GM18909 (cell line): ENCODE data around the gene PIP5KL1.
"Not testable (repeated sequence)": the region's sequence is repeated elsewhere in the genome, so short reads cannot be mapped to it uniquely, and the experiment has no call there.

Source experiments
- ATAC-seq: cut with Tn5 transposase; IDR thresholded peaks from one replicate; pipeline ENCODE4 v1.9.1; 2021; ENCODE audit warnings: mild to moderate bottlenecking; ENCODE audit not compliant: unreplicated experiment, poor library complexity

Gene PIP5KL1

DNA sequence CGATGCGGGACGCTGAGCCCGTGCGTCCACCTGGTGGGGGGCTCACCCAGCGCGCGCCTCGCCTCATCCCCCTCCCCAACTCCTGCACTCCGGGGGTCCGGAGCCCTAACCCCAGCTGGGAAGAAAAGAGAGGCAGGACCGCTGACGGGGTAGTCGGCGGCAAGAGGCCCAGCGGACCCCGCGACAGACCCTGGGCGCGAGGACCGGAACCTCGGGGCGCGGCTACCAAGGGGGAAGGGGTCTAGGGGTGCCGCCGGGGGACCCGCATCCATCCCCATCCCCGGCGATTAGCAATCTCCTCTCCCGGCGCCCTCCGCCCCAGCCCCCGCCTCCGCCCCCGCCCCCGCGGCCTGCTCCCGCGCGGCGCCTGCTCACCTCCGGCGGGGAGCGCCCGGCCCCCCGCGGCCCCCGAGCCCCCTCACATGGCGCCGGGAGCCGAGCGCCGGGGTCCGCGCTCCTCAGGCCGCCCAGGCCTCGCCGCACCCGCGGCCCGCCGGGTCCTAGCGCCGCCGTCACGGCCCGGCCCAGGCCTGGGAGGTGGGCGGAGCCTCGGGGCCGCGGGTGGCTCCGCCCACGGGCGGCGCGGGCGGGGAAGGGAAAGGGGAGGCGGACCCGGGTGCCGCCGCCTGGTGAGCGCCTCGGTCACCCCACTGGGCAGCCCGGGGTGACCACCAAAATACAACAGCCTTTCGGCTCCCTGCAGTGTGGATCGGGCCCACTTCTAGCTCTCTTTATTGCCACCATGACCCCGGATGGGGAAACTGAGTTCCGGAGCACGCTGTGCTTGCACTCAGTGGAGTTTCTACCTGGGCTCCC lies 31.2 kb downstream of the PIP5KL1 start, which contains the start of gene ST6GALNAC6:
ST6GALNAC6 (minus strand) TSS at position 476 of the 816 bp plus-strand sequence. CDS start 1,622 bp downstream, outside the sequence.
- peak; percentile 58 for ATAC-seq

DNA sequence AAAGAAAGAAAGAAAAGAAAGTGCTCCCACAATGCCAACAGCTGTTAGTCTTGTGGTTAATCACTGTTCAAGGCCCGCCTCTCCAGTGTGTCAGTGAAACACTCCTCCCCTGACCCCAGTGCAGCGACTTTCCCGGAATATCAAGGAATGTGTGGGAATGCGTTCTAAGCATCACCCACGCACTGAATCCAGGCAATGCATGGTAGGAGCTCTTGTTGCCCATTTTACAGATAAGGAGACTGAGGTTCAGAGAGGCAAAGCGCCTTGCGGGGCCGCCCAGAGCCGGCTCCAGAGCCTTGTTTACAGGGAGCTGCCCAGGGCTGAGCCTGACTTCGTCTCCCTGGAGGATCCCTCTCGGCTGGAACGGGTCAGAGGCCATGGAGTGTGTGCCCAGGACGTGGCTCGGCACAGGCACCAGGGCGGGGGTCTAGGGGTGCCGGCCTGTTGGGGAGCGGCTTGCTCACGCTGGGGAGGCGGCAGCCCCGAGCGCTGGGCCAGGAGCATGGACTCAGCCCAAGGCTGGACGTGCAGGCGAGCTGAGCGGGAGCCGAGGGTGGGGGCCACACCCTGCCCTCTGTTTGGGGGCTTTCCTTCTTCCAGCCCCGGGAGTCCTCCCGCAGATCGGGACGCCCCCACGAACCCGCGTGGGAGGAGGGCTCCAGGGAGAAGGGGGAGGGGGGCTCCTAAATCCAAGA lies 32.0 kb downstream of the PIP5KL1 start:
- peak; percentile 10 for ATAC-seq

- ATAC-seq, result no peak
Observed at GRCh38 chr9:127897193-127897692, 33.3 kb downstream of the PIP5KL1 start.

GRCh38 chr9:127896395-127897192 lies 34.0 kb downstream of the PIP5KL1 start:
- no peak for ATAC-seq

DNA sequence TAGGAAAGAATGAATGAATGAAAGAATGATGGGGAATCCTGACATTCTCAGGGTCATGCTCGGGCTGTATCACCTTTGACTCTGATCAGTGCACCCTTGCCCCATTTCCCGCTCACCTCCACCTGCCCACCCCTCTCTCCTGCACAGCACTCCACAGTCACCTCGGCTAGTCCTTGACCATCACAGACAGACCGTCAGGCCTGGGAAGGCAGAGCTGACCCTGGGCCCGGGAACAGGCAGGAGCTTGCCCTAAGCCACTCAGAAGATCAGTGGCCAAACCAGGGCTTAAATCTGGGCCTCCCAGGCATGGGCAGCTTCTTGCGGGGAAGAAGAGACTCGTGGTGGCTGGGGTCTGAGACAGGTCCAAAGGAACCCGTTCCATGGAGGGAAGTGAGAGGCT lies 34.8 kb downstream of the PIP5KL1 start:
- ATAC-seq, result no peak

GRCh38 chr9:127893392-127893791 lies 37.2 kb downstream of the PIP5KL1 start:
- ATAC-seq, result no peak

- no peak for ATAC-seq
Observed at GRCh38 chr9:127892831-127893230, 37.7 kb downstream of the PIP5KL1 start.

GRCh38 chr9:127890053-127890452 lies 40.5 kb downstream of the PIP5KL1 start:
- no peak for ATAC-seq

- ATAC-seq, result no peak
Observed at GRCh38 chr9:127887792-127888191, 42.8 kb downstream of the PIP5KL1 start.

DNA sequence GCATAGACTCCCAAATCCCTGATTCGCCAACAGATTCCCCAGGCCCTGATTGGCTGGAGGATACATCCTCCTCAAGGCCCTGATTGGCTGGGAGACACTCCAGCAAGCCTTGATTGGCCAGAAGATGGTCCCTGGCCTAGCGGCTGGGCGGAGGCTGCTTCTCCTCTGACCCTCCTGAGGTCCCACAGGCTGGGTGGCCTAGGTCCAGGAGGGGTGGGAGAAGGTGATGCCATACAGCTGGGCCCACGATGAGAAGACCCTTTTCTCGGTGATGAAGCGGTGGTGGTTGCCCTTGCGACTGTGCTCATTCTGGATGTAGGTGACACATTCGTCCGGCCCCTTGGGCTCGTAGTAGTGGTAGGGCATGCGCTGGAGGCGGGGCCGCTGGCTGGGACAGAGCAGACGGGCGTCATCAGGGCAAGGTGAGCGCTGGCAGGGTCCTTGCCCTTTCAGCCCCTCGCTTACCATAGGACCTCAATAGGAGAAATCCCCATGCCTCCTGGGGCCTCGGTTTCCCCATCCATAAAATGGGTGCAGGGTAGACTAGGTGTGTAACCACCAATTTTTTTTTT lies 44.1 kb downstream of the PIP5KL1 start:
- ATAC-seq, result no peak

DNA sequence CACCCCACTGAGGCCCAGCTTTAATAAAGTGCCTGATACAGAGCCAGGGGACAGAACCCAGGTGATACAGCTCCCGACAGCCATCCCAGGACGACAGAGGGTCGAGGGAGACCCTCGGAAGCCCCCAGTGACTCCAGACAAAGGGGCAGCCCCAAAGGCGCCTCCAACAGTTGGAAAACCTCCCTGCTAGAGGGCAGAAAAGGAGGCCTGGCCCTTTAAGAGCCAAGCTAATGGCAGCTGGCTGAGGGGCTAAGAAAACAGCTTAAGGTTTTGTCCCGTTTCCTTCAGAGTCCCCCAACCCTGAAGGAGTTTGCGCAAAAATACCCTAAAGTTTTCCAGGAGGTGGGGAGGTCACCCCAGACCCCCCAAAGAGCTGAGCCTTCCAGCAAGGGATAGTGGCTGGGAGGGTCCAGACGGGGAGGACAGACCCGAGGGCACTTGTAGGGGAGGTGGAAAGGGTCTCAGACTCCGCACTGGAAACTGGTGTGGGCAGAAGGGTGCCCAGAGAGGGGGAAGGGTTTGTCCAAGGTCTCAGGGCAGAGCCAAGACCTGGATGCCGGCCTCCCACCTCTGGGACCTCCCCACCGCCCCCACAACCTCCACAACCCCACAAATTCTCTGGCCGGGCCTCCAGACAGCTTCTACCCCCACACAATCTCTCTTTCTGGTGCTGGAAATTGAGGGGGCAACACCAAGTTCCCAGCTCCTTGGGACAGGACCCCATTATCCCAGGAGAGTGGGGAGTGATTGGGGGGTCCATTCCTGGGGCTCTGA lies 44.9 kb downstream of the PIP5KL1 start:
- ATAC-seq, result no peak

GRCh38 chr9:127884976-127885490 lies 45.5 kb downstream of the PIP5KL1 start:
- no peak for ATAC-seq

DNA sequence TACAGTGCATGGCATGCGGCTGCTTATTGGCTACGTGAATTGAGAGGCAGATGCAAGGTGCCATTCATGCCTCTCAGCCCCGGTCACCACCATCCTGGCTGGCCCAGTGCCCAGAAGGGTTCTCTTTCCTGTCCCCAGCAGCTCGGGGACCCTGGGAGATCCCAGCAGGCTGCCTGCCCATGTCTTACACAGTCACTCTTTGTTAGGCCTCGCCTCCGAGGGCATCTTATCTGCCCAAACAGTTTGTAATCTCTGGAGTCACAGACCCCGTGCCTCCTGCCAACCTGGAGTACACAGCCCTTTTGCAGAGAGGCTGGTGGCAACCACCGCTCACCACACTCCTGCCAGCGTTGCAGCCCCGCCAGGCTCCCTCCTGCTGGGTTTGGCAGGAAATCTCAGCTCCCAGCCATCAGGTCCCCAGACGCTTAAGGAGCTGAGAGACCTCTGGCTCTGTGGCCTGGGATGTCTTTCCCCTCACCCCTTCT lies 46.1 kb downstream of the PIP5KL1 start:
- ATAC-seq, result no peak

DNA sequence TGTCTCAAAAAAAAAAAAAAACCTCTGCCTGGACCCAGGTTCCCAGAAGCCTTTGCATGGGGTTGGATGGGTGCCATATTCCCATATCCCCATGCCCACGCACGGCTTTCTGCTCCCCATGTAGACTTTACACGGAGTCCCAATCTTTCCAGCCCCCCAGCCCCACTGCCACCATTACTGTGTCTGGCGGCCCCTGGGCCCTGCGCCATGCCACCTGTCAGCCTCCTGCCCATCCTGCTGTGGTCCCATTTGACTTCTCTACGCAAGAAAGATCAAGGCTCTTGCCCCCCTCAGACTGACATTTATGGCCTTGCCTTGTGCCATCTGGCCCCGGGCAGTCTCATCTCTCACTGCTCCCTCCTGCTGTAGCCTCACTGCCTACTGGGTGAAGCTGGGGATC lies 46.6 kb downstream of the PIP5KL1 start:
- ATAC-seq, result no peak

- not testable (repeated sequence) for ATAC-seq
Observed at GRCh38 chr9:127881715-127882114, 48.9 kb downstream of the PIP5KL1 start.

- ATAC-seq, result no peak
Observed at GRCh38 chr9:127880143-127880542, 50.4 kb downstream of the PIP5KL1 start.

DNA sequence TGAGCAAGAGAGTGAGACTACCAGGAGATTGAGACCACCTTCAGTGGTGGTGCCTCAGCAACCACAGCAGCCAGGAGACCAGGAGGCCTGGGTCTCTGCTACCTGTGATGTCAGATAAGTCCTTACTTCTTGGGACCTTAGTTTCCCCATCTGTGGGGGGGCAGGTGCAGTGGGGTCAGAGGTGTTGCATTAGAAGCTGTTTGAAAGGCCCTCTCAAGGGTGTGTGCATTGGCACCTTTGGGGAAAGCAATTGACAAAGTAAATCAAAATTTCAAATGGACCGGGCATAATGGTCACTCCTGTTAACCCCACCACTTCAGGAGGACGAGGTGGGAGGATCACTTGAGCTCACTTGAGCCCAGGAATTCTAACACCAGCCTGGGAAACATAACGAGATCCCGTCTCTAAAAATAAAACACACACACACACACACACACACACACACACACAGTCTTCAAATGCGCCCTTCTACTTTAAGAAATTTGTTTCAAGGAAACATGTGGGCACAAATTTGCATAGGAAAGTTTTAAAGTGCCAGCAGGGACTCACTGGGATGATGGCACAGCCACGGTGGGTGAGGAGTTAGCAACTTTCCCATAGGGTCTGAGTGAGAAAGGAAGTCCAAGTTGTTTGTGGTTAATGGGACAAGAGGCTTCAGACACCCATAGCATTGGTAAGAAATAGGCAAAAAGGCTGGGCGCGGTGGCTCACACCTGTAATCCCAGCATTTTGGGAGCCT lies 51.8 kb downstream of the PIP5KL1 start:
- no peak for ATAC-seq

- no peak for ATAC-seq
Observed at GRCh38 chr9:127878001-127878651, 52.5 kb downstream of the PIP5KL1 start.
